Liver (tissue), 3 donors: ENCODE results near the gene RPS6KA1.

Experiments used
- EGR1 ChIP-seq, 2 donors: IDR thresholded peaks; 2 replicates each; pipeline ENCODE4 v1.6.1; 2016 to 2018; ENCODE audit warnings: antibody characterized with exemption in 2 of 2, low read depth in 2 of 2
- HNF4A ChIP-seq, 2 donors: conservative IDR thresholded peaks; 2 replicates each; pipeline ENCODE4 v1.6.1; 2016; ENCODE audit warnings: antibody characterized with exemption in 2 of 2, mild to moderate bottlenecking in 2 of 2
- HNF4G ChIP-seq: IDR thresholded peaks from 2 replicates; pipeline ENCODE4 v1.6.1; 2016; ENCODE audit warnings: antibody characterized with exemption
- JUND ChIP-seq, 2 donors: IDR thresholded peaks; 2 replicates each; pipeline ENCODE4 v1.6.1; 2016; ENCODE audit warnings: antibody characterized with exemption in 2 of 2
- REST ChIP-seq: IDR thresholded peaks from 2 replicates; pipeline ENCODE4 v1.6.1; 2016; ENCODE audit warnings: antibody characterized with exemption, mild to moderate bottlenecking
- SP1 ChIP-seq: IDR thresholded peaks from 2 replicates; pipeline ENCODE4 v1.6.1; 2018; ENCODE audit warnings: antibody characterized with exemption, mild to moderate bottlenecking
- TAF1 ChIP-seq: conservative IDR thresholded peaks from 2 replicates; pipeline ENCODE4 v1.6.1; 2016; ENCODE audit warnings: antibody characterized with exemption, mild to moderate bottlenecking
- ZBTB33 ChIP-seq: IDR thresholded peaks from 2 replicates; pipeline ENCODE4 v1.6.1; 2016; ENCODE audit warnings: antibody characterized with exemption
- TF ChIP-seq, protein P1 (sequence below): fragments of 150-350 bp; IDR thresholded peaks from 2 replicates; pipeline ENCODE4 v1.5.1; 2017; ENCODE audit warnings: improper control_type of control experiment, low read depth, low read length; ENCODE audit not compliant: missing input control
- TF ChIP-seq, protein P2 (sequence below): IDR thresholded peaks from 2 replicates; pipeline ENCODE4 v1.6.1; 2016; ENCODE audit warnings: antibody characterized with exemption
- donor health status: healthy.
- donor health status: healthy.

DNA sequence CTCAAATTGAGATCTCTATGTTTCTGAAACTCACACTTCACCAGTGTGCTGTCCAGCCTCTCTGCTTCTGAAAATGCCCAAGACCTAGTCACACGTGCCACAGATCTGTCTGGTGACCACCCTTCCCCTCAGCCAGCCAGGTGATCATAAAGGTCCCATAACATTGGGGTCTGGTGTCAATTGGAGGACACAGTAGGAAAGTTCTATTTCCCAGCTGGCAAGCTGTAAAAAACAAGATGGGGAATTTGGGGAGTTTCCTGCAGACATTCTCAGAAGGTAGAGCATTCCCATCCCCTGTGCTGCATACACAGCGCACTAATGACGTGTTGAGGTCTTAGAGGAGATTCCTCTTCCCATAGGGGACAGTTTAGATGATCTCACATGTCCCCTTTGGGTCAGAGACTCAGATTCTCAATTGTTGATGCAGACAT, 50.1 kb downstream of the RPS6KA1 start:
- TF ChIP-seq HNF4G (no peak), TAF1 (no peak), SP1 (no peak), ZBTB33 (no peak), EGR1 (IDR thresholded peaks at IDR 0.05; ENCODE audit: low read depth in 2 of 2) (no peak), JUND (IDR thresholded peaks at IDR 0.05) (no peak), HNF4A (conservative IDR thresholded peaks at IDR 0.05) (no peak), REST (no peak)
- TF ChIP-seq, protein P1, sequence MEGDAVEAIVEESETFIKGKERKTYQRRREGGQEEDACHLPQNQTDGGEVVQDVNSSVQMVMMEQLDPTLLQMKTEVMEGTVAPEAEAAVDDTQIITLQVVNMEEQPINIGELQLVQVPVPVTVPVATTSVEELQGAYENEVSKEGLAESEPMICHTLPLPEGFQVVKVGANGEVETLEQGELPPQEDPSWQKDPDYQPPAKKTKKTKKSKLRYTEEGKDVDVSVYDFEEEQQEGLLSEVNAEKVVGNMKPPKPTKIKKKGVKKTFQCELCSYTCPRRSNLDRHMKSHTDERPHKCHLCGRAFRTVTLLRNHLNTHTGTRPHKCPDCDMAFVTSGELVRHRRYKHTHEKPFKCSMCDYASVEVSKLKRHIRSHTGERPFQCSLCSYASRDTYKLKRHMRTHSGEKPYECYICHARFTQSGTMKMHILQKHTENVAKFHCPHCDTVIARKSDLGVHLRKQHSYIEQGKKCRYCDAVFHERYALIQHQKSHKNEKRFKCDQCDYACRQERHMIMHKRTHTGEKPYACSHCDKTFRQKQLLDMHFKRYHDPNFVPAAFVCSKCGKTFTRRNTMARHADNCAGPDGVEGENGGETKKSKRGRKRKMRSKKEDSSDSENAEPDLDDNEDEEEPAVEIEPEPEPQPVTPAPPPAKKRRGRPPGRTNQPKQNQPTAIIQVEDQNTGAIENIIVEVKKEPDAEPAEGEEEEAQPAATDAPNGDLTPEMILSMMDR: no peak
- TF ChIP-seq, protein P2, sequence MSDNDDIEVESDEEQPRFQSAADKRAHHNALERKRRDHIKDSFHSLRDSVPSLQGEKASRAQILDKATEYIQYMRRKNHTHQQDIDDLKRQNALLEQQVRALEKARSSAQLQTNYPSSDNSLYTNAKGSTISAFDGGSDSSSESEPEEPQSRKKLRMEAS: no peak
